HG03521 (cell line): ENCODE data around the gene SLC11A2.
"Not testable (repeated sequence)": the region's sequence is repeated elsewhere in the genome, so short reads cannot be mapped to it uniquely, and the experiment has no call there.

Experiments used
- ATAC-seq: cut with Tn5 transposase; IDR thresholded peaks from one replicate; pipeline ENCODE4 v1.9.1; 2021; ENCODE audit warnings: mild to moderate bottlenecking, moderate library complexity; ENCODE audit not compliant: unreplicated experiment

Gene SLC11A2

GRCh38 chr12:50951112-50951511 lies 75.1 kb downstream of the SLC11A2 start:
- no peak for ATAC-seq

DNA sequence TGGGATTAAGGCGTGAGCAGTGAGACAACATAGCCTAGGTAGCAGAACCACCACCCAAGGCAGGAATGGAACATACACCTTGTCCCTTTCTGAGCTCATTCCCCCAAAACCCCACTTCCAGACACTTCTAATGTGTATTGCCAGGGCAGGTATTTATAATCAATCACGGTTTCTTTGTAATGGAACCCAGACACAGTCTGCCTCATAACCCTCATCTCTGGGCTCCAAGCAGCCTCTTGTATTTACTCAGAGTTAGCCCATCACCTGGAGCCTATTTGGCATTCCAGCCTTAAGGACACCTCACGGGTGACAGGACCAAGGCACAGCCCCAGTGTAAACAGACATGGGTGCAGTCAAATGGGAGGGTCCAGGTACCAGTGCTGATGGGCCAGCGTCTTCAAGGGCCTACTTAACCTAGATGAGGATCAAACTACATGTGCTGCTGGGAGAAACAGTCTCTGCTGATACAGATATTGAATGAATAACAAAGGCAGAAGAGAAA lies 76.3 kb downstream of the SLC11A2 start:
- ATAC-seq = no peak

GRCh38 chr12:50948798-50949197 lies 77.4 kb downstream of the SLC11A2 start:
- no peak for ATAC-seq

GRCh38 chr12:50947933-50948626 lies 78.1 kb downstream of the SLC11A2 start:
- no peak for ATAC-seq

DNA sequence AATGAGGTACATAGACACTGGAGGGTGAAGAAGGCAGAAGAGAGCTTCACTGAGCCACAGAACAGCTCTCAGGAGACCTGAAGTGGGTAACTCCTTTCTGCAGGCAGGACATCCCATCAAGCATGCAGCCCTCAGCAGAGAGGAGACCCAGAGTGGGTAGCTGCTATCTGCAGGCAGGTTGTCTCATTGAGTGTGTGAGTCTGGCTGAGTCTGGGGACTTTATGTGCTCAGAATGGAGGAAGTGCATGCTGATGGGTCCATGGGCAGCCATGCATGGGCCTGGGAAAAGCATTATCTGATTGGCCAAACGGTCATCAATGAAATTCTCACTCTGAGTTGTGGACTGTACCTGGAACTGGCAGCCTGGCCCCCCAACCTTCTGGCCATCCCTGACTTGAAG lies 88.5 kb downstream of the SLC11A2 start:
- no peak for ATAC-seq

GRCh38 chr12:50936821-50937530 lies 89.2 kb downstream of the SLC11A2 start:
- ATAC-seq = no peak

- ATAC-seq = no peak
Measured at GRCh38 chr12:50934981-50935807, 91.0 kb downstream of the SLC11A2 start.

DNA sequence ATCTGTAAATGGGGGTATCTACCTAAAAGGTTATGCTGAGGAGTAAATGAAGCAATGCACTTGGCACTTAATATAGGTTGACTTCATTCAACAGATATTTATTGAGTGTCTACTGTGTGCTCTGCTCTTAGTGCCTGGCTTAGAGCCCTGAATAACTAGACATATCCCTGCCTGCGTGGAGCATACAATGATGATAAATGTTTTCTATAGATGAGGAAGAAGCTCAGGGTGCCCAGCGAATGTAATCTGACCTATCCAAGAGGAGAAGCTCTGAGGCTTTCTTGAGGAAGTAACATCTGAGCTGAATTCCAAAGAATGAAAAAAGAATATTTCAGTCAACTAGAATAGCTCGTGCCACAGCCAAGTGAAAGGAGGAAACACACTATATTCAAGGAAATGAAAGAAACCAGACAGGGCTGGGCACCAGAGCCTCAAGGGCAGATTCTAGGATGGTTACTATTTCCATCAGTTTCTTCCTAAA lies 91.8 kb downstream of the SLC11A2 start:
- no peak for ATAC-seq

DNA sequence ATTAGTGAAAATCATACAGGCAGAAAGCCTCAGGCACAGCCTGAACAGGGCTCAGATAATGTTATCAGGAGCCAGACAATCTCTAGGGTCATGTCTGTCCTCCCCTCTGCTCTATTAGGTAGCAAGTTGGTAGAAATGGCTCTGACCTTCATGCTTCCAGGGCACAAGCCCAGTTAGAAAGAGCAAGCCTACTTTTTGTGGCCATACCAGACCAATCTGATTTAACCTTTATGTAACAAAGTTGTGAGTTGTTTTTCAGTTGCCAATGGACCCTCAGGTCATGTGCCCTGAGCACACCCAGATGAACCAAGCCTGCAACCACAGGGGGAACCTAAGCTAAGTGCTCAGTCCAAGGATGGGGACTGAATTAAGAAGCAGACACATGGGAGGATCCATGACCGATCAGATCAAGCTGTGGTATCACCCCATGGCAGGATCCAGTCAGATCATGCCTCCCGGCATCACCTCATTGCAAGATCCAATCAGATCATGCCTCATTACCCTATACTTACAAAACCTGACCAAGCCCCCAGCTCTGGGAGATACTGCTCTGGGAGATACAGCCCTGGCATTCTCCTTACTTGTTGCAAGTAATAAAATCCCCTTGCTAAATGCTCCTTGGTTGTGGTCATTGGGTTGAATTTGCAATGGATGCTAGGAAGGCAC lies 92.6 kb downstream of the SLC11A2 start:
- ATAC-seq = no peak

GRCh38 chr12:50932787-50933280 lies 93.3 kb downstream of the SLC11A2 start:
- no peak for ATAC-seq

GRCh38 chr12:50930477-50930876 lies 95.7 kb downstream of the SLC11A2 start:
- ATAC-seq = not testable (repeated sequence)

- no peak for ATAC-seq
Measured at GRCh38 chr12:50929831-50930230, 96.4 kb downstream of the SLC11A2 start.
